CD8-positive, alpha-beta memory T cell (primary cell): Measurements from ENCODE around the gene DNAH2. TPM values are rescaled to one million over a fixed set of nuclear protein-coding genes. Genes with fewer than 3 reads are reported as not detected.

Source experiments
- CTCF ChIA-PET: fragments of 350-600 bp; sonication (Branson Sonifier 250); formaldehyde crosslinking; loops from one replicate; lab custom pipeline; 2021; ENCODE audit warnings: antibody characterized with exemption; lab: Charles Lee
- POLR2A ChIA-PET: fragments of 350-600 bp; sonication (Branson Sonifier 250); formaldehyde crosslinking; loops from one replicate; lab custom pipeline; 2021; ENCODE audit warnings: antibody characterized with exemption; lab: Charles Lee
- DNase-seq, 5 donors: peaks; one replicate each; pipeline versions ENCODE4 v3.0.0 to v3.0.0-alpha.2; 2020 to 2022; ENCODE audit warnings: mixed read lengths in 1 of 5
- H3K27ac ChIP-seq: one replicate; pipeline ENCODE4 v1.7.0; 2013; ENCODE audit warnings: low read depth, mild to moderate bottlenecking, low read length, moderate library complexity
- H3K27me3 ChIP-seq: 2 replicates; pipeline ENCODE4 v1.7.0; 2013; ENCODE audit warnings: low read length, mild to moderate bottlenecking; ENCODE audit not compliant: insufficient read depth, poor library complexity, severe bottlenecking
- H3K36me3 ChIP-seq: 2 replicates; pipeline ENCODE4 v1.7.0; 2013; ENCODE audit warnings: mild to moderate bottlenecking, low read length, moderate library complexity; ENCODE audit not compliant: insufficient read depth
- H3K4me1 ChIP-seq: 2 replicates; pipeline ENCODE4 v1.7.0; 2013; ENCODE audit warnings: mild to moderate bottlenecking, low read length, moderate library complexity; ENCODE audit not compliant: insufficient read depth
- H3K4me3 ChIP-seq: 2 replicates; pipeline ENCODE4 v1.7.0; 2013; ENCODE audit warnings: mild to moderate bottlenecking, low read length
- H3K9me3 ChIP-seq: 2 replicates; pipeline ENCODE4 v1.7.0; 2013; ENCODE audit warnings: mild to moderate bottlenecking, low read length
- H3K27ac Mint-ChIP-seq, 8 donors: one replicate each; pipeline ENCODE4 v1.8.0; 2020 to 2021; ENCODE audit warnings: mixed read lengths in 8 of 8, mild to moderate bottlenecking in 6 of 8, inconsistent platforms in 3 of 8, moderate library complexity in 3 of 8
- H3K27me3 Mint-ChIP-seq, 2 donors: one replicate each; pipeline ENCODE4 v1.8.0; 2020 to 2021; ENCODE audit warnings: mixed read lengths in 2 of 2, mild to moderate bottlenecking in 1 of 2, moderate library complexity in 1 of 2
- H3K36me3 Mint-ChIP-seq, 3 donors: one replicate each; pipeline ENCODE4 v1.8.0; 2020 to 2021; ENCODE audit warnings: mixed read lengths in 3 of 3, inconsistent platforms in 1 of 3, mild to moderate bottlenecking in 1 of 3
- H3K4me1 Mint-ChIP-seq, 3 donors: one replicate each; pipeline ENCODE4 v1.8.0; 2020 to 2021; ENCODE audit warnings: mixed read lengths in 3 of 3, inconsistent platforms in 1 of 3, mild to moderate bottlenecking in 1 of 3
- H3K4me3 Mint-ChIP-seq, 7 donors: one replicate each; pipeline ENCODE4 v1.8.0; 2020 to 2021; ENCODE audit warnings: mixed read lengths in 7 of 7, mild to moderate bottlenecking in 6 of 7, moderate library complexity in 4 of 7, inconsistent platforms in 2 of 7
- H3K9me3 Mint-ChIP-seq, 5 donors: one replicate each; pipeline ENCODE4 v1.8.0; 2020 to 2022; ENCODE audit warnings: mixed read lengths in 5 of 5, mild to moderate bottlenecking in 3 of 5, moderate library complexity in 2 of 5, inconsistent platforms in 1 of 5
- polyA plus RNA-seq: library from polyadenylated mRNA; unstranded; fragments of 300-500 nt; fragmentation: Illumina TruSeq; gene quantifications from one replicate; pipeline ENCODE4 v1.2.3, GENCODE V29; 2021
- total RNA-seq, 2 experiments: library from RNA; stranded (reverse); gene quantifications; one replicate each; pipeline ENCODE4 v1.2.3, GENCODE V29; 2021

The DNAH2 gene
- total and polyA plus RNA-seq, 3 experiments from 2014 or later = not detected

GRCh38 chr17:7811251-7811650, 93.7 kb downstream of the DNAH2 start:
- H3K27me3 ChIP-seq = no peaks in the 10 kb centered on the region
- Mint-ChIP-seq H3K4me3 (no peak overlapping the region), H3K27me3 (peaks cover 14 to 24% of the 10 kb centered on the region in 2 donors), H3K27ac (no peak overlapping the region), H3K4me1 (no peaks in the 10 kb centered on the region), H3K9me3 (no peaks in the 10 kb centered on the region), H3K36me3 (no peaks in the 10 kb centered on the region)
- H3K4me1 ChIP-seq = no peaks in the 10 kb centered on the region
- POLR2A ChIA-PET = no interaction called here
- no peaks in the 10 kb centered on the region for H3K36me3 ChIP-seq
- H3K4me3 ChIP-seq = no peak overlapping the region
- CTCF ChIA-PET = no interaction called here
- H3K27ac ChIP-seq = no peak overlapping the region
- no peaks in the 10 kb centered on the region for H3K9me3 ChIP-seq
- DNase-seq = no peak

DNA sequence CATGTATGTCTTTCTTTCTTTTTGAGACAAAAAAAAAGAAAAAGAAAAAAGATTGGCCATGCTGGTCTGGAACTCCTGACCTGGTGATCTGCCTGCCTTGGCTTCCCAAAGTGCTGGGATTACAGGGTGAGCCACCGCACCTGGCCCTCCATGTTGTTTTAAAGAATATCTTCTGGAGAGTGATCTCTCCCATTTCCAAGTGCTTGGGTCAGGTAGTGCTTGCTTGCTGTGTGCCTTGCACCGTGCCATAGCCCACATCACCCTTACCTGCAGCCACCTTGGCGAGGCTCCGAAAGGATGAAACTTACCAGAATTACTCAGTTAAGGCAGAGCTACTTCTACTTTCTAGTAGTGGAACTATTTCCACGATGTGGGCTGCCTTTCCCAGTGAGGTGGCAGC, 97.4 kb downstream of the DNAH2 start:
- Mint-ChIP-seq H3K4me3 (no peak overlapping the region), H3K9me3 (no peaks in the 10 kb centered on the region), H3K4me1 (no peaks in the 10 kb centered on the region), H3K36me3 (no peaks in the 10 kb centered on the region), H3K27ac (no peak overlapping the region), H3K27me3 (no peaks in the 10 kb centered on the region)
- H3K27ac ChIP-seq = no peak overlapping the region
- no peaks in the 10 kb centered on the region for H3K9me3 ChIP-seq
- no peak for DNase-seq
- ChIA-PET POLR2A (no interaction called here), CTCF (no interaction called here)
- no peaks in the 10 kb centered on the region for H3K36me3 ChIP-seq
- no peak overlapping the region for H3K4me3 ChIP-seq
- no peaks in the 10 kb centered on the region for H3K4me1 ChIP-seq
- no peaks in the 10 kb centered on the region for H3K27me3 ChIP-seq

GRCh38 chr17:7816926-7817642, 99.5 kb downstream of the DNAH2 start:
- no peaks in the 10 kb centered on the region for H3K27me3 ChIP-seq
- H3K9me3 Mint-ChIP-seq = no peaks in the 10 kb centered on the region
- H3K9me3 ChIP-seq = no peaks in the 10 kb centered on the region
- ChIA-PET CTCF (interaction anchor here (1.2 kb wide), 2 partner anchors 45 to 173 kb away, joined by 3 to 5 read pairs; no protein-coding TSS in a partner anchor), POLR2A (no interaction called here)
- no peaks in the 10 kb centered on the region for H3K27me3 Mint-ChIP-seq
- H3K27ac Mint-ChIP-seq = peak overlapping the region in 1 of 8 donors; percentile 80
- DNase-seq = no peak
- no peaks in the 10 kb centered on the region for H3K4me1 Mint-ChIP-seq
- H3K36me3 Mint-ChIP-seq = no peaks in the 10 kb centered on the region
- no peak overlapping the region for H3K4me3 ChIP-seq
- H3K4me3 Mint-ChIP-seq = no peak overlapping the region
- no peaks in the 10 kb centered on the region for H3K36me3 ChIP-seq
- H3K27ac ChIP-seq = no peak overlapping the region
- no peaks in the 10 kb centered on the region for H3K4me1 ChIP-seq

GRCh38 chr17:7817643-7817964, 100.1 kb downstream of the DNAH2 start:
- no peaks in the 10 kb centered on the region for H3K9me3 ChIP-seq
- H3K4me3 Mint-ChIP-seq = no peak overlapping the region
- peaks cover 0 to 1% of the 10 kb centered on the region in 2 donors for H3K27me3 Mint-ChIP-seq
- no peaks in the 10 kb centered on the region for H3K4me1 ChIP-seq
- no peaks in the 10 kb centered on the region for H3K36me3 Mint-ChIP-seq
- no peak overlapping the region for H3K27ac ChIP-seq
- no peaks in the 10 kb centered on the region for H3K36me3 ChIP-seq
- H3K27ac Mint-ChIP-seq = no peak overlapping the region
- H3K27me3 ChIP-seq = no peaks in the 10 kb centered on the region
- H3K4me3 ChIP-seq = no peak overlapping the region
- ChIA-PET POLR2A (no interaction called here), CTCF (interaction anchor here (1.8 to 2.7 kb wide), 2 partner anchors 34 to 172 kb away, joined by 7 to 9 read pairs; no protein-coding TSS in a partner anchor)
- H3K4me1 Mint-ChIP-seq = no peaks in the 10 kb centered on the region
- H3K9me3 Mint-ChIP-seq = no peaks in the 10 kb centered on the region
- no peak for DNase-seq

- ChIA-PET POLR2A (no interaction called here), CTCF (interaction anchor here (1.3 to 2.7 kb wide), 4 partner anchors 17 to 239 kb away, joined by 3 to 9 read pairs (median 6); no protein-coding TSS in a partner anchor)
- H3K4me1 Mint-ChIP-seq = no peaks in the 10 kb centered on the region
- H3K27me3 ChIP-seq = no peaks in the 10 kb centered on the region
- no peak overlapping the region for H3K27ac Mint-ChIP-seq
- no peaks in the 10 kb centered on the region for H3K36me3 ChIP-seq
- H3K27ac ChIP-seq = no peak overlapping the region
- no peaks in the 10 kb centered on the region for H3K9me3 Mint-ChIP-seq
- no peaks in the 10 kb centered on the region for H3K36me3 Mint-ChIP-seq
- H3K4me3 Mint-ChIP-seq = no peak overlapping the region
- peaks cover 0 to 1% of the 10 kb centered on the region in 2 donors for H3K27me3 Mint-ChIP-seq
- no peaks in the 10 kb centered on the region for H3K9me3 ChIP-seq
- no peak for DNase-seq
- H3K4me3 ChIP-seq = no peak overlapping the region
- H3K4me1 ChIP-seq = no peaks in the 10 kb centered on the region
These were observed 100.5 kb downstream of the DNAH2 start for GRCh38 chr17:7818026-7818425.

GRCh38 chr17:7818746-7819645, 101.5 kb downstream of the DNAH2 start:
- DNase-seq = no peak
- Mint-ChIP-seq H3K36me3 (no peaks in the 10 kb centered on the region), H3K4me1 (no peaks in the 10 kb centered on the region), H3K4me3 (no peak overlapping the region), H3K27ac (no peak overlapping the region), H3K27me3 (peaks cover 0 to 1% of the 10 kb centered on the region in 2 donors), H3K9me3 (no peaks in the 10 kb centered on the region)
- Histone ChIP-seq H3K4me3 (no peak overlapping the region), H3K27me3 (no peaks in the 10 kb centered on the region), H3K27ac (no peak overlapping the region), H3K4me1 (no peaks in the 10 kb centered on the region), H3K9me3 (no peaks in the 10 kb centered on the region), H3K36me3 (no peaks in the 10 kb centered on the region)
- POLR2A ChIA-PET = no interaction called here
- CTCF ChIA-PET = interaction anchor here (0.5 to 2.7 kb wide), 5 partner anchors 16 to 238 kb away, joined by 3 to 9 read pairs (median 6); no protein-coding TSS in a partner anchor

GRCh38 chr17:7820231-7820630, 102.7 kb downstream of the DNAH2 start:
- Mint-ChIP-seq H3K4me3 (no peak overlapping the region), H3K27ac (no peak overlapping the region), H3K36me3 (no peaks in the 10 kb centered on the region), H3K4me1 (no peaks in the 10 kb centered on the region), H3K9me3 (no peaks in the 10 kb centered on the region), H3K27me3 (peaks cover 0 to 1% of the 10 kb centered on the region in 2 donors)
- Histone ChIP-seq H3K27me3 (no peaks in the 10 kb centered on the region), H3K27ac (no peak overlapping the region), H3K4me1 (no peaks in the 10 kb centered on the region), H3K9me3 (no peaks in the 10 kb centered on the region), H3K4me3 (no peak overlapping the region), H3K36me3 (no peaks in the 10 kb centered on the region)
- ChIA-PET CTCF (interaction anchor here (0.9 to 2.7 kb wide), 3 partner anchors 11 to 170 kb away, joined by 3 to 9 read pairs (median 7); no protein-coding TSS in a partner anchor), POLR2A (no interaction called here)
- DNase-seq = no peak

DNA sequence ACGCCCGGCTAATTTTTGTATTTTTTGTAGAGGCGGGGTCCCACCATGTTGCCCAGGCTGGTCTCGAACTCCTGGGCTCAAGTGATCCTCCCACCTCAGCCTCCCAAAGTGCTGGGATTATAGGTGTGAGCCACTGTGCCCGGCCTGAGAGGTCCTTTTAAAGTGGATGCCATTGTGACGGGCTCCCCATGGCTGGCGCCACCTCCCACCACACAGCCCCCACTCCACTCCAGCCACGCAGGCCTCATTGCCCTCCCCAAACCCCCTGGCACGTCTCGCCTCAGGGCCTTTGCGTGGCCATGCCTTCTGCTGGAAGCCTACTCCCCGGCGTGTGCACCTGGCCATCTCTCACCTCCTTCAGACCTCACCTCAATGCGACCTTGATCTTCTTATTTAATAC, 104.6 kb downstream of the DNAH2 start:
- Mint-ChIP-seq H3K27ac (no peak overlapping the region), H3K9me3 (no peaks in the 10 kb centered on the region)
- POLR2A ChIA-PET = no interaction called here

More for the DNA sequence above, 104.6 kb downstream of the DNAH2 start:
- Mint-ChIP-seq H3K27me3 (peaks cover 0 to 3% of the 10 kb centered on the region in 2 donors), H3K4me1 (no peaks in the 10 kb centered on the region), H3K36me3 (no peaks in the 10 kb centered on the region), H3K4me3 (no peak overlapping the region)
- Histone ChIP-seq H3K27ac (no peak overlapping the region), H3K27me3 (no peaks in the 10 kb centered on the region), H3K9me3 (no peaks in the 10 kb centered on the region), H3K36me3 (no peaks in the 10 kb centered on the region), H3K4me3 (no peak overlapping the region), H3K4me1 (no peaks in the 10 kb centered on the region)
- CTCF ChIA-PET = interaction anchor here (1.1 to 2.5 kb wide), 5 partner anchors 11 to 38 kb away, joined by 3 to 9 read pairs (median 8); partner anchors contain the start of genes CYB5D1 and NAA38
- DNase-seq = no peak
